VCaP (cell line): ENCODE measurements around the gene CRYL1.
A peak's percentile ranks its signal among the peaks of the same experiment; 100 is the strongest.

Source experiments
- H3K27ac ChIP-seq: fragments of 450-650 bp; 2 replicates; pipeline ENCODE4 v1.5.1; 2017
- TF ChIP-seq, protein P1 (sequence below): fragments of 450-650 bp; conservative IDR thresholded peaks from 2 replicates; pipeline ENCODE4 v1.5.1; 2017; ENCODE audit warnings: mild to moderate bottlenecking, moderate library complexity

The CRYL1 gene

DNA sequence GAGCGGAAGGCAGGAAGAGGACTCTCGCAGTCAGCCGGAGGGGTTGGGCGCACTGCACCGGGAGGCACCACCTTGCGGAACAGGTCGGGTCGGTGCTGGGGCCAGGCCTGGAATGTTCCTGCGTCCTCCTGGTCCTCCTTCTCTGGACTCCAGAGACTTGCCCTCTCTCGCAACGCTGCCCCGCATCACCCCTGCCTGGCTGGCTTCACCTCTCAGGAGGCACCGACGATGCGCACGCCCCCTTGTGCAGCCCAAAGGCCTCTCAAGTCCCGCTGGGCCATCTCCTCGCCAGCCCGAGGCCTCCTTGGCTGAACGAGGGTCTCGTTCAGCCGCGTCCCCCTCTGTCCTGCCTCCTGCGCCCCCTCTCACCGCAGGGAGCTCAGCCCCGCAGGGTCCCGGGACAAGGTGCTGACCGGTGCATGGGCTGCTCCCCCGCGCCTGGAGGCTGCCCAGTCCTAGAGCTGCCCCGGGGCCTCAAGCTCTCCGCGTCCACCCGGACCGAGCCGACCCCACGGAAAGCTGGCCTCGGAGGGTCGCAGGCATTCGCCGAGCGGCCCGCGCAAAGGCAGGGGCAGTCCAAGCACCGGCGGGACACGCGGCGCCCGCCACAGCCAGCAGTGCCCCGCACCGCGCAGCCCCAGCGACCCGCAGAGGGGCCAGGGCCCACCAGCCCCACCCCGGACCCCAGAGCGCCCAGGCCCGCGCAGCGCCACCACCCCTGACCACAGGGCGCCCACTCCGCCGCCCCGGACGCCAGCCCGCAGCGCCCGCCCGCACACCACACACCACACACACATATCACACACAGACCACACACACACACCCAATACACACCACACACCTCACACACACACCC lies 133.8 kb downstream of the CRYL1 start:
- no peak overlapping the region for H3K27ac ChIP-seq
- TF ChIP-seq, protein P1, sequence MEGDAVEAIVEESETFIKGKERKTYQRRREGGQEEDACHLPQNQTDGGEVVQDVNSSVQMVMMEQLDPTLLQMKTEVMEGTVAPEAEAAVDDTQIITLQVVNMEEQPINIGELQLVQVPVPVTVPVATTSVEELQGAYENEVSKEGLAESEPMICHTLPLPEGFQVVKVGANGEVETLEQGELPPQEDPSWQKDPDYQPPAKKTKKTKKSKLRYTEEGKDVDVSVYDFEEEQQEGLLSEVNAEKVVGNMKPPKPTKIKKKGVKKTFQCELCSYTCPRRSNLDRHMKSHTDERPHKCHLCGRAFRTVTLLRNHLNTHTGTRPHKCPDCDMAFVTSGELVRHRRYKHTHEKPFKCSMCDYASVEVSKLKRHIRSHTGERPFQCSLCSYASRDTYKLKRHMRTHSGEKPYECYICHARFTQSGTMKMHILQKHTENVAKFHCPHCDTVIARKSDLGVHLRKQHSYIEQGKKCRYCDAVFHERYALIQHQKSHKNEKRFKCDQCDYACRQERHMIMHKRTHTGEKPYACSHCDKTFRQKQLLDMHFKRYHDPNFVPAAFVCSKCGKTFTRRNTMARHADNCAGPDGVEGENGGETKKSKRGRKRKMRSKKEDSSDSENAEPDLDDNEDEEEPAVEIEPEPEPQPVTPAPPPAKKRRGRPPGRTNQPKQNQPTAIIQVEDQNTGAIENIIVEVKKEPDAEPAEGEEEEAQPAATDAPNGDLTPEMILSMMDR: no peak

DNA sequence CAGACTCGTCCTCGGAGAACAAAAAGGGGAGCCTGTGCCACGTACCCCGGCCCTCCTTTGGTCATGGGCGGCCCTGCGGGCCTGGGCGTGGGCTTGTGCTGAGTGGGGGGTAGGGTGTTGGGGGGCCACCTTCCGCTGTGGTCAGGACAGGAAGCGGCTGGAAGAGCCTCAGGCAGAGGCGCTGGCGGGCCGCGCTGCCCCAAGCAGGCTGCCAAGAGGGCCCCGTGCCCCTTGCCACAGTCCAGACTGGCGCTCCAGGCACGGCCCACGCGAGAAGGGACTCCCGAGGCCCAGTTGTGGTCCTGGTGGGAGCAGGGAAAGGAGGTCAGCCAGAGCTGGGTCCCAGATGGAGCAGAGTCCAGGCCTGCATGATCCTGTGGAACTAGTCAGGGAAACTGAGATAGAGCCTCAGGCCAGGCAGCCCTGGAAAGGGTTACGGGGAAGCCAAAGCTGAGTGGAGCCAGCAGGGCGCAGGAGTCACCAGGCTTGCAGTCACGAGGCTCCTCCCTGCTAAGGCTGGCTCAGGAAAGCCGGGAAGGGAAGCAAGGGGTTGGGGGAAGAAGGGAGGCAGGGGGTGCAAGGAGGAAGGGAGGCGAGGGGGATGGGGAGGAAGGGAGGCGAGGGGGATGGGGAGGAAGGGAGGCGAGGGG lies 135.0 kb downstream of the CRYL1 start:
- TF ChIP-seq, protein P1: no peak
- H3K27ac ChIP-seq: no peak overlapping the region

DNA sequence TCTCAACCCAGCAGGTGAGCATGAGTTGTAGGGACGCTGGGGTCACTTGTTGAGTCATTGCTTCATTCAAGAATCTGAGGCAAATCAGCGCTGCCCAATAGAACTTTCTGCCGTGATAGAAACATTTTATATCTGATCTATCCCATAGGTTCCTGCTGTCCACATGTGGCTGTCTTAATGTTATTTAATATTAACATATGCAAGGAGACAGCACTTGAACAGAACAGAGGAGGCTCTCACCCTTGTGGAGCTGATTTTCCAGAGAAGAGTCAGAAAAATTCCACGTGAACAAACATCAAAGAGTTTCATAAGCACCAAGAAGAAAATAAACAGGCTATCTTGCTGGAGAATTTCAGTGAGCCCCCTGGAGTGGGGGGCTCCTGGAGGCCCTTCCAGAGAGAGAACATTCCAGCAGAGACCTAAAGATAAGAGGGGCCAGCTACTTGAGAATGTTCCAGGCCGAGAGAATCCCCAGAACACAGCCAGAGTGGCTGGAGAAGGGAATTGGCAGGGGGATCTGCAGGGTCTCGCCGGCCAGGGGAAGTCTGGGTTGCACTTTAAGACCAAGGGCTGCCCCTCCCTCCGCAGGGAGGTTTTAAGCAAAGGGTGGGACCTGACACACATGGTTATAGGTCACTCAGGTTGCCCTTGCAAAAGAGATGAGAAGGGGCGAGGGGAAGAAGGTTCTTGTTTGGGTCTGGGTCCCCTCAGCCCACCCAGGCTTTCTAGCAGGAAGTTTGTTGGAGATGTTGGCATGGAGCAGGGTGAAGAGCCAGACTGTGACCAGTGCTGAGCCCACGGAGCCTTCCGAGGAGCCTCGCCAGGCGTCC lies 135.7 kb downstream of the CRYL1 start:
- TF ChIP-seq, protein P1: no peak
- no peak overlapping the region for H3K27ac ChIP-seq

- TF ChIP-seq, protein P1: no peak
- no peak overlapping the region for H3K27ac ChIP-seq
These were observed 137.5 kb downstream of the CRYL1 start for GRCh38 chr13:20388184-20388583.

DNA sequence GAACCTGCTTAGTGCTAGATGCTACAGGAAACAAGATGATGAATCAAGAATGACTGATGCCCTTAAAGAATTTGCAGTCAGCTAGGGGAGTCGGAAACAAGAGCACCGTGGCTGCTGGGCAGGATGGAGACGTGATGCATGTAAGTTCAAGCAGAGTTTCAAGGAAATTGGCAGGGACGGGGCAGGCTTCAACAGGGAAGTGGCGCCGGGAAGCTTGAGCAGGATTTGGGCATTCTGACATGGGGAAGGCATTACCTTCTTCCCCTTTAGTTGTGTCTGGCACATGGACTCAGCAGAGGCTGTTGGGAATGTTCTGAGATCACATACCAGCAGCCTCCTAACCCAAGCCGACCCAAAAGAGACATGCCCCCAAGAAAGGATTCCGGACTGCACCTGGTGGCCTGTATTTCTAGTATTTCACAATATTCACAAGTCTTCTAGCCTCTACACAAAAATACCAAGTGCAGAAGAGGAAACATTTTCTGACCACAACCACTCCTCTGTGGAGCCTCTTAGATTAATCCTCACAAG lies 138.2 kb downstream of the CRYL1 start:
- H3K27ac ChIP-seq: 0 out of 2 replicates have a peak overlapping the region, but pooled peaks have one; percentile 7
- TF ChIP-seq, protein P1: no peak

DNA sequence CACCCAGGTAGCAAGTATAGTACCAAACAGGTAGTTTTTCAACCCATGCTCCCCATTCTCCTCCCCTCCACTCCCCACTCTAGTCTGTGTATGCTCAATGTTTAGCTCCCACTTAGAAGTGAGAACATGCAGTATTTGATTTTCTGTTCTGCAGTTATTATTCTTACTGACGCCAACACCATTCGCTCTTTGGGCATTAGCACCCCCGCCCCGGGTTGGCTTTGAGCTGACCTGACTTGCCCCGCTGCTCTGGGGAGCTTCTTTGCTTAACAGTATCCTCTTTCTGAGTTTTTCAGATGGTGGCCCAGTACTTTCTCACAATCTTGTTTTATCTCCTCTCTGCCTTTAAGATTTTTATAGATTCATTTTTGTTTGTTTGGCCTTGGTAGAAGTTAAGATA lies 138.7 kb downstream of the CRYL1 start:
- TF ChIP-seq, protein P1: no peak
- H3K27ac ChIP-seq: 0 out of 2 replicates have a peak overlapping the region, but pooled peaks have one; percentile 7
